H9 (cell line): Measurements from ENCODE around the gene TENM4. TPM values are rescaled to one million over a fixed set of nuclear protein-coding genes. Genes with fewer than 3 reads are reported as not detected.

ENCODE experiments used
- DNase-seq: peaks from one replicate; pipeline ENCODE4 v3.0.0-alpha.2; 2017
- H2AFZ ChIP-seq: one replicate; pipeline ENCODE4 v1.6.1; 2013; ENCODE audit warnings: mild to moderate bottlenecking, low read length, control low read depth, moderate library complexity
- H2AK5ac ChIP-seq: 2 replicates; pipeline ENCODE4 v1.6.1; 2013; ENCODE audit warnings: low read length, control low read depth, mixed read lengths; ENCODE audit not compliant: insufficient read length
- H2BK120ac ChIP-seq: one replicate; pipeline ENCODE4 v1.6.1; 2013; ENCODE audit warnings: low read depth, mild to moderate bottlenecking, low read length, control low read depth, inconsistent platforms; ENCODE audit not compliant: poor library complexity, severe bottlenecking
- H2BK12ac ChIP-seq: 2 replicates; pipeline ENCODE4 v1.6.1; 2013; ENCODE audit warnings: low read length, control low read depth, mixed read lengths, low read depth; ENCODE audit not compliant: insufficient read length
- H2BK15ac ChIP-seq: 2 replicates; pipeline ENCODE4 v1.6.1; 2013; ENCODE audit warnings: low read depth, low read length, control low read depth
- H2BK20ac ChIP-seq: one replicate; pipeline ENCODE4 v1.6.1; 2013; ENCODE audit warnings: low read depth, mild to moderate bottlenecking, low read length, control low read depth, inconsistent platforms; ENCODE audit not compliant: poor library complexity, severe bottlenecking
- H2BK5ac ChIP-seq: 2 replicates; pipeline ENCODE4 v1.6.1; 2013; ENCODE audit warnings: low read length, control low read depth, mixed read lengths; ENCODE audit not compliant: insufficient read length
- H3K14ac ChIP-seq: 2 replicates; pipeline ENCODE4 v1.6.1; 2013; ENCODE audit warnings: low read length, control low read depth; ENCODE audit not compliant: insufficient read depth
- H3K18ac ChIP-seq: 2 replicates; pipeline ENCODE4 v1.6.1; 2013; ENCODE audit warnings: low read depth, mild to moderate bottlenecking, mixed read lengths, low read length, control low read depth; ENCODE audit not compliant: insufficient read length
- H3K23ac ChIP-seq: 2 replicates; pipeline ENCODE4 v1.6.1; 2013; ENCODE audit warnings: low read length, control low read depth, mixed read lengths, low read depth; ENCODE audit not compliant: insufficient read length
- H3K23me2 ChIP-seq: 2 replicates; pipeline ENCODE4 v1.6.1; 2013; ENCODE audit warnings: low read depth, mild to moderate bottlenecking, mixed read lengths, low read length, control low read depth; ENCODE audit not compliant: insufficient read length, poor library complexity, severe bottlenecking
- H3K27ac ChIP-seq: 2 replicates; pipeline ENCODE4 v1.5.1; 2013; ENCODE audit warnings: low read length, control low read depth, mixed read lengths, low read depth; ENCODE audit not compliant: insufficient read length
- H3K27me3 ChIP-seq: 2 replicates; pipeline ENCODE4 v1.6.1; 2013; ENCODE audit warnings: low read length, control low read depth, inconsistent platforms; ENCODE audit not compliant: insufficient read depth
- H3K4ac ChIP-seq: 2 replicates; pipeline ENCODE4 v1.6.1; 2013; ENCODE audit warnings: low read depth, mild to moderate bottlenecking, control low read depth, inconsistent platforms, low read length, moderate library complexity
- H3K4me1 ChIP-seq: 2 replicates; pipeline ENCODE4 v1.6.1; 2013; ENCODE audit warnings: low read length, control low read depth, inconsistent platforms; ENCODE audit not compliant: insufficient read depth
- H3K4me2 ChIP-seq: 2 replicates; pipeline ENCODE4 v1.6.1; 2013; ENCODE audit warnings: low read length, control low read depth, mixed read lengths; ENCODE audit not compliant: insufficient read length, insufficient read depth
- H3K56ac ChIP-seq: 2 replicates; pipeline ENCODE4 v1.6.1; 2013; ENCODE audit warnings: low read depth, mild to moderate bottlenecking, mixed read lengths, low read length, control low read depth; ENCODE audit not compliant: insufficient read length
- H3K79me1 ChIP-seq: 2 replicates; pipeline ENCODE4 v1.6.1; 2013; ENCODE audit warnings: low read depth, mild to moderate bottlenecking, moderate library complexity, low read length, control low read depth, inconsistent platforms; ENCODE audit not compliant: insufficient read depth, poor library complexity, severe bottlenecking
- H3K79me2 ChIP-seq: 2 replicates; pipeline ENCODE4 v1.6.1; 2013; ENCODE audit warnings: low read length, control low read depth, inconsistent platforms; ENCODE audit not compliant: insufficient read depth
- H3K9ac ChIP-seq: 2 replicates; pipeline ENCODE4 v1.6.1; 2013; ENCODE audit warnings: low read length, control low read depth, mixed read lengths; ENCODE audit not compliant: insufficient read length; ENCODE audit errors: extremely low read depth
- H3K9me3 ChIP-seq: one replicate; pipeline ENCODE4 v1.6.1; 2013; ENCODE audit warnings: low read depth, low read length, inconsistent platforms; ENCODE audit not compliant: control insufficient read depth
- H3T11ph ChIP-seq: one replicate; pipeline ENCODE4 v1.6.1; 2013; ENCODE audit warnings: mild to moderate bottlenecking, low read length, control low read depth, inconsistent platforms
- H4K20me1 ChIP-seq: one replicate; pipeline ENCODE4 v1.6.1; 2013; ENCODE audit not compliant: control insufficient read depth, insufficient read length, insufficient read depth
- H4K5ac ChIP-seq: 2 replicates; pipeline ENCODE4 v1.6.1; 2013; ENCODE audit warnings: low read depth, mild to moderate bottlenecking, mixed read lengths, low read length, control low read depth; ENCODE audit not compliant: insufficient read length
- H4K8ac ChIP-seq: replicated peaks from 2 replicates; pipeline ENCODE4 v1.6.1; 2013; ENCODE audit warnings: low read length, control low read depth, mixed read lengths, low read depth; ENCODE audit not compliant: insufficient read length
- H4K91ac ChIP-seq: 2 replicates; pipeline ENCODE4 v1.6.1; 2013; ENCODE audit warnings: low read depth, mild to moderate bottlenecking, moderate library complexity, mixed read lengths, low read length, control low read depth; ENCODE audit not compliant: insufficient read length
- H3K27ac Mint-ChIP-seq, 3 experiments: 2 replicates in 2 of 3; 3 replicates in 1 of 3; pipeline ENCODE4 v1.8.0; 2020 to 2021; ENCODE audit warnings: mixed read lengths in 3 of 3, mild to moderate bottlenecking in 1 of 3, moderate library complexity in 1 of 3
- H3K27me3 Mint-ChIP-seq: 2 replicates; pipeline ENCODE4 v1.8.0; 2021; ENCODE audit warnings: low read depth, mild to moderate bottlenecking, moderate library complexity, mixed read lengths
- H3K36me3 Mint-ChIP-seq, 3 experiments: 2 replicates in 2 of 3; 3 replicates in 1 of 3; pipeline ENCODE4 v1.8.0; 2020 to 2021; ENCODE audit warnings: low read depth in 3 of 3, mixed read lengths in 3 of 3; ENCODE audit not compliant: insufficient read depth in 1 of 3
- H3K4me1 Mint-ChIP-seq, 2 experiments: 2 replicates each; pipeline ENCODE4 v1.8.0; 2020; ENCODE audit warnings: mixed read lengths in 2 of 2
- H3K4me3 Mint-ChIP-seq, 2 experiments: 2 replicates in 1 of 2; 3 replicates in 1 of 2; pipeline ENCODE4 v1.8.0; 2020 to 2021; ENCODE audit warnings: mild to moderate bottlenecking in 2 of 2, mixed read lengths in 2 of 2, moderate library complexity in 1 of 2
- H3K9me3 Mint-ChIP-seq, 2 experiments: 2 replicates in 1 of 2; 3 replicates in 1 of 2; pipeline ENCODE4 v1.8.0; 2020; ENCODE audit warnings: mild to moderate bottlenecking in 2 of 2, mixed read lengths in 2 of 2, moderate library complexity in 1 of 2
- WGBS: extraction: QIAGEN DNeasy Blood & Tissue Kit; methylation state at CpG from one replicate; pipeline ENCODE4 v1.1.7; 2013; ENCODE audit warnings: missing lambda C conversion rate, low lambda C conversion rate, mixed read lengths; ENCODE audit not compliant: insufficient read length; ENCODE audit errors: extremely low coverage; 5-methylcytosine and 5-hydroxymethylcytosine counted together
- total RNA-seq: library from RNA; stranded (reverse); gene quantifications from 2 replicates; pipeline ENCODE4 v1.2.1, GENCODE V29; 2021
- TF ChIP-seq, protein P1 (sequence below): fragments of 200-600 bp; sonication (generic); conservative IDR thresholded peaks from 3 replicates; pipeline ENCODE4 v1.8.0; 2021; ENCODE audit warnings: antibody characterized with exemption, mild to moderate bottlenecking

Gene TENM4
- total RNA-seq, 1 experiment from 2014 or later = 4.6 TPM

DNA sequence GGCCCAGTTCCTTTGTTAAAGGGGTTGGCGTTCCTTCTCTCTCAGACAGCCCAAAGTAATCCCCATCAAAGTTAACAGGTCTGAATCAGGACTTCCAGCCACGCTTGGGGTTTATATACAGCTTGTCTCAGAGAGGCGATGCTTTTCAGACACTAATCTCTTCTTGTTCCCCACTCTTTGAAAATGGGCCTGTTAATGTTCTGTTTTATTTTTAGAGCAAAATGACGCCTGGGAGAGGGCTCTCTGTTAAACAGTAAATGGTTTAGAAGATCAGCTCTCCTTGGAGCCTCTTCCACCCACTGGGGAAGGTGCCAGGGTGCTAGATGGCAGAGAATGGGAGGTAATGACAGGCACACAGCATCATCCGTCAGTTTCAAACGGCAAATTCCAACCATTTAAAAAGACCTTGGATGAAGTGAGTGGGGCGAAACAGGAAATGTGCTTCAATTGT is 630.2 kb downstream of the TENM4 start:
- Histone ChIP-seq H3K9me3 (no peaks in the 10 kb centered on the region), H4K8ac (no peak overlapping the region), H3K23me2 (no peaks in the 10 kb centered on the region), H3K27ac (no peak overlapping the region), H4K5ac (no peak overlapping the region), H3K4ac (no peak overlapping the region), H3K79me1 (no peaks in the 10 kb centered on the region), H3K14ac (no peak overlapping the region), H4K20me1 (no peaks in the 10 kb centered on the region), H2AK5ac (no peak overlapping the region), H3K56ac (no peak overlapping the region), H2BK5ac (no peak overlapping the region), H2BK12ac (no peak overlapping the region), H3K4me1 (peaks cover 3% of the 10 kb centered on the region), H3K23ac (no peak overlapping the region), H2AFZ (no peak overlapping the region), H3K79me2 (no peaks in the 10 kb centered on the region), H3K4me2 (no peak overlapping the region), H2BK20ac (no peak overlapping the region), H2BK120ac (no peak overlapping the region), H3K18ac (no peak overlapping the region), H3T11ph (no peak overlapping the region), H2BK15ac (no peak overlapping the region), H4K91ac (no peak overlapping the region), H3K9ac (no peak overlapping the region), H3K27me3 (no peaks in the 10 kb centered on the region)
- no peak overlapping the region for H3K27ac Mint-ChIP-seq
- H3K36me3 Mint-ChIP-seq = no peaks in the 10 kb centered on the region
- DNase-seq = no peak
- H3K9me3 Mint-ChIP-seq = no peaks in the 10 kb centered on the region
- peaks cover 25 to 39% of the 10 kb centered on the region in 2 experiments for H3K4me1 Mint-ChIP-seq
- no peak overlapping the region for H3K4me3 Mint-ChIP-seq
- TF ChIP-seq, protein P1, sequence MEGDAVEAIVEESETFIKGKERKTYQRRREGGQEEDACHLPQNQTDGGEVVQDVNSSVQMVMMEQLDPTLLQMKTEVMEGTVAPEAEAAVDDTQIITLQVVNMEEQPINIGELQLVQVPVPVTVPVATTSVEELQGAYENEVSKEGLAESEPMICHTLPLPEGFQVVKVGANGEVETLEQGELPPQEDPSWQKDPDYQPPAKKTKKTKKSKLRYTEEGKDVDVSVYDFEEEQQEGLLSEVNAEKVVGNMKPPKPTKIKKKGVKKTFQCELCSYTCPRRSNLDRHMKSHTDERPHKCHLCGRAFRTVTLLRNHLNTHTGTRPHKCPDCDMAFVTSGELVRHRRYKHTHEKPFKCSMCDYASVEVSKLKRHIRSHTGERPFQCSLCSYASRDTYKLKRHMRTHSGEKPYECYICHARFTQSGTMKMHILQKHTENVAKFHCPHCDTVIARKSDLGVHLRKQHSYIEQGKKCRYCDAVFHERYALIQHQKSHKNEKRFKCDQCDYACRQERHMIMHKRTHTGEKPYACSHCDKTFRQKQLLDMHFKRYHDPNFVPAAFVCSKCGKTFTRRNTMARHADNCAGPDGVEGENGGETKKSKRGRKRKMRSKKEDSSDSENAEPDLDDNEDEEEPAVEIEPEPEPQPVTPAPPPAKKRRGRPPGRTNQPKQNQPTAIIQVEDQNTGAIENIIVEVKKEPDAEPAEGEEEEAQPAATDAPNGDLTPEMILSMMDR = no peak
- no CpG with 5 or more reads among the region's 7 CpGs for WGBS
- no peaks in the 10 kb centered on the region; the same call in 1 of the 2 replicates for H3K27me3 Mint-ChIP-seq
